ENCODE measurements around the gene MFAP4.

GRCh38 chr17:19365499-19365817 is 21.5 kb downstream of the MFAP4 start:
- no peak for TF ChIP-seq CTCF (IDR thresholded peaks at IDR 0.05; ENCODE audit: low read depth, low read length)
- no peak for TF ChIP-seq EZH2phosphoT487 (IDR thresholded peaks at IDR 0.05; ENCODE audit: low read depth)
